GM19438 (cell line): ENCODE results near the gene NOC3L.
"Not testable (repeated sequence)": the region's sequence is repeated elsewhere in the genome, so short reads cannot be mapped to it uniquely, and the experiment has no call there.

Experiments used
- ATAC-seq: cut with Tn5 transposase; IDR thresholded peaks from one replicate; pipeline ENCODE4 v1.9.1; 2021; ENCODE audit warnings: low read depth; ENCODE audit not compliant: unreplicated experiment

Gene NOC3L

DNA sequence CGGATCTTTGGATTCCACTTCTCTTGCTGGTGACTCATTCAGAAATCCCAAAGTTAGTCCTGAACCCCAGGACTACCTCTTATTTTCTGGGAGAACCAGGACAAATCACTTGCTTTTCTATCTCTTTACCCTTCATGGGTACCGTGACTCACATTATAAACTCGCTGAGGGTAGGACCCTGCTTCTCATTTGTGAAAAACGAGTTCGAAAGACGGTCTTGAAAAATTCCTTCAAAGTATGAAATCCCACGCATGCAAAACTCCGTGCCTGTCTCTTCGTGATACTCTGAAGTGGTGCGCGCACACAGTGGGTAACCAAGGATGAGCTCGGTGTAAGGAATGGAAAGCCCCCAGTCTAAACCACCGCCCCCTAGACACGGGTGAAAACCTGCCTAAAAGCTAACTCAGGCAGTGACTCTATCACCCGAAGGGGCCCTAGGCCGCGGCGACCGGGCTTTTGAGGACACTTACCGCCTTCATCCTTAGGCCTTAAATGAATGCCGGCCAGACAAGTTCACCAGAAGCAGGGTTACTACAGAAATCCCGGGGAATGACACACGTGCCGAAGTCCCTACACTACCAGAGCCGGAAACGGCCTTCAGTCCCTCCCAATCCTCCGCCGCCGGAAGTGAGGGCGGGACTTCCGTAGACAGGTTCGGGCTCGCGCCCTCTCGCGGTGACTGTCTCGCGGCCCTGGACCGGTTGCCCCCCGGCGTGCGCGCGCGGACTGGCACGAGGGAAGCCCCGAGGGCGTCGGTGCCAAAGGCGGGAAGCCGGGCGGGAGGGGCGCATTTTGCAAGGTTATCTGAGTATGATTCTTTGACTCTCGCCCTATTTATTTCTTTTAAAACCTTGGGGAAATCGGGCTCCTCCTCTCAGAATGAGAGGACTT is at the start of gene NOC3L:
Gene NOC3L, minus strand, starts transcription at position 580 of the 891 bp plus-strand sequence. Its CDS starts 101 bp downstream, at position 479.
- peak; percentile 100 for ATAC-seq

GRCh38 chr10:94412449-94412848 is 49.7 kb upstream of the NOC3L start:
- ATAC-seq = no peak

DNA sequence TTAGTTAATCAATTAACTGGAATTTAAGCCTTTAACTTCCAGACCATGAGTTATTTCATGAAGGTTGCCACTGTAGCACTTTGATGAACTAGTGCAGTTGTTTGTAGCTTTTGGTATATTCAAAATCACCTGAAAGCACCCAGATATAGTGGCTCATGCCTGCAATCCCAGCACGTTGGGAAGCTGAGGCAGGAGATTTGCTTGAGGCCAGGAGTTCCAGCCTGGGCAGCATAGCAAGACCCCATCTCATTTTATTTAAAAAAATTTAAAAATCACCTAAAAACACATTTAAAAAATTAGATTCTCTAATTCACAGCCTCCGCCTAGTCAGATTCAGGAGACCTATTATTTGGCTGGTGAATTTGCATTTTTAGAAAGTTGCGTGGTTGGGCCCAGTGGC is 48.6 kb upstream of the NOC3L start:
- no peak for ATAC-seq

- ATAC-seq = no peak
Measured at GRCh38 chr10:94409021-94409657, 46.4 kb upstream of the NOC3L start.

DNA sequence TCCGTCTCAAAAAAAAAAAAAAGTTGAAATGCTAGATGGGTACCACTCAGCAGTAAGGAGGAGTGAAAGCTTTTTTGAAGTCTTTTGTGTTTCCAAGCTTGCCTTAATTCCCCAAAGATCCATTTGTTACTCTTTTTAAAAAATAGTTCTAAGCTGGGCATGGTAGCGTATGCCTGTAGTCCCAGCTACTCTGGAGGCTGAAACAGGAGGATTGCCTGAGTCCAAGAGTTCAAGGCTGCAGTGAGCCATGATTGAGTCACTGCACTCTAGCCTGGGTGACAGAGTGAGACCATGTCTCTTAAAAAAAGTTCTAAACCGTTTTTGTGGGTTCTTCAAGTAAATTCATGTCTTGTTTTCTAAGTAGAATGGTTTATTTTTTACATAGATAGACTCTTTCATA is 44.9 kb upstream of the NOC3L start:
- ATAC-seq = no peak

GRCh38 chr10:94405406-94405805 is 42.7 kb upstream of the NOC3L start:
- no peak for ATAC-seq

DNA sequence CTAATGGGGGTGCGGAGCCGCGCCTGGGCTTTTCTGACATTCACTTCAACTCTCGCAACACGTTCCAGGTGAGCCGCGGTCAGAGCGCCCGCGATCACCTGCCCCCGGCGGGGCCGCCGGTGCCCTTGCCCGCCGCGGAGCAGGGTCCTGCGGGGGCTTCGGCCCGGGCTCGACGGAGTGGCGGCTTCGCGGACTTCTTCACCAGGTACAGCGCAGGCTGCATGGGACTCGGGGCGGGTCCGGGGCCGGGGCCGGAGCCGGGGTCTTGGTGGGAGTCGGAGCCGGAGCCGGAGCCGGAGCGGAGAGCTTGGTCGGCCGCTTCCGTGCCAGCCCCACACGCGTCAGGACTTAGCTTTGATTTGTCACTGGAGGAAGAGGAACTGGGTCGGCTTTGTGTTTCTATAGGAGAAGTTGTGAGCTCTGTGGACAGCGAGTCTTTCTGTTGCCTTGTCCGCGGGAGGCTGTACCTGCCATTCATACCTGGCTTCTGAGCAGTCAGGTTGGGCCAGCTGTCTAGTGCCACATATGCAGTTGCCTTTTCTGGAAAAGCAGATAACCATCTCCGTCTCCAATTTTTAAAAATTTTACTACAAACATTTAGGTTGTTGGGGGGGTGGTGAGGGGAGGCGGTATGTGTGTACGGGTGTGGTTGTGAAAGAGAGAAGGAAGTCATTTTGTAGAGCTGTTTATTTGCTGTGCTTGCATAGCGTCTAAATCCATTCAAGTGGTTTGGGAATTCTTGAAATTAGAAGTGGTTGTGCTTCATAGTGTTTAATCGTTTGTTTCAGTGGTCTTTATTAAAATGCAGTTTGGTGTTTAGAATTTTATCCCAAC is 40.9 kb upstream of the NOC3L start:
- peak; percentile 65 for ATAC-seq

DNA sequence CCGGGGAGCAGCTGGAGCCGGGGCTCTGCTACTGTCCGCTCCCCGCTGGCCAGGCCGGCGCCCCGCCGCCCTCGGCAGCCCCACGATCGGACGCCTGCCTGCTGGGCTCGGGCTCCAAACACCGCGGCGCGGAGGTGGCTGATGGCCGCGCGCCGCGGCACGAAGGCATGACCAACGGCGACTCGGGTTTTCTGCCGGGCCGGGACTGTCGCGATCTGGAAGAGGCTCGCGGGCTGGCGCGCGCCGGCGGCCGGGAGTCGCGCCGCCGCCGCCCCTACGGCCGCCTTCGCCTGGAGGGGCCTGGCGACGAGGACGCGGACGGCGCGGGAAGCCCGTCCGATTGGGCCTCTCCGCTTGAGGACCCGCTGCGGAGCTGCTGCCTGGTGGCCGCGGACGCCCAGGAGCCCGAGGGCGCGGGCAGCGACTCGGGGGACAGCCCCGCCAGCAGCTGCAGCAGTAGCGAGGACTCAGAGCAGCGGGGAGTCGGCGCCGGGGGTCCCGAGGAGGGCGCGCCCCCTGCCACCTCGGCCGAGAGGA is 40.2 kb upstream of the NOC3L start:
- ATAC-seq = peak; percentile 25

GRCh38 chr10:94402204-94402842 is 39.6 kb upstream of the NOC3L start, which contains the start of gene TBC1D12:
TSS of gene TBC1D12 (plus strand) at chr10:94402541. CDS start at chr10:94402614, 73 bp downstream.
- peak; percentile 76 for ATAC-seq

DNA sequence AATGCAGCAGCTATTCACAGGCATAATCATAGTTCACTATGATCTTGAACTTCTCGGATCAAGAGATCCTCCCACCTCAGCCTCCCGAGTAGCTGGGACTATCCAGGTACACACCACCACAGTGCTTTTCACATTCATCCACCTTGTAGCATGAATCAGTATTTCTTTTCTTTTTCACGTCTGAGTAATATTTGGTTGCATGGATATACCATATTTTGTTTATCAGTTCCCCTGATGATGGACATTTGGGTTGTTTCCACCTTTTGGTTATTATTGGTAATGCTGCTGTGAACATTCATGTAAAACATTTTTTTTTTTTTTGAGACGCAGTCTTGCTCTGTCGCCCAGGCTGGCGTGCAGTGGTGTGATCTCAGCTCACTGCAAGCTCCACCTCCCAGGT is 36.0 kb upstream of the NOC3L start:
- ATAC-seq = no peak

DNA sequence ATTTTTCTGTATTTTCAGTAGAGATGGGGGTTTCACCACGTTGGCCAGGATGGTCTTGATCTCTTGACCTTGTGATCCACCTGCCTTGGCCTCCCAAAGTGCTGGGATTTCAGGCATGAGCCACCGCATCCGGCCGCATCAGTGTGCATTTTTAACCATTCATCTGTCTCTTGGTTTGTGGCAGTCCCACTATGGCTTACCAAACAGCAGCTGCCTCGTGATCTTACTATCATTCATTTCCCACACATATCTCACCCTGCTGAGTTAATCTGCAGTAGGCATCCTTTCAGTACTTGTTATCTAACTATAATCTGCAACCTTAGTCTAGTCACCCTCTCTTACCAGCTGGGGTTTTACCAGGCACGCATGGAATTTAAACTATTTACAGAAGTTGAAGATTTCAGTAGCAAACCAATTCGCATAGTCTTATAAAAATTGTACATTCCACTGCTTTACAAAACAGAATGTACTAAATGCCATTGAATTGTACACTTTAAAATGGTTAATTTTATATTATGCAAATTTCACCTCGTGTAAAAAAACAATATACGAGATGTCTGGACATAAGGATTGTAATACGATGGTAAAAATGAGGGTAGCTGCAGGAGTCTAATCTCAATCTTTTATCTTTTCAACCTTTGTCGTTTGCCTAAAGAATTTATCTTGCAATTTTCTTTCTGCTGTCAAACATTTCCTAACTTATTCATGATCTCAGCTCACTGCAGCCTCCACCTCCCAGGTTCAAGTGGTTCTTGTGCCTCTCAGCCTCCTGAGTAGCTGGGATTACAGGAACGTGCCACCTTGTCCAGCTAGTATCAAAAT is 35.0 kb upstream of the NOC3L start:
- ATAC-seq = no peak

DNA sequence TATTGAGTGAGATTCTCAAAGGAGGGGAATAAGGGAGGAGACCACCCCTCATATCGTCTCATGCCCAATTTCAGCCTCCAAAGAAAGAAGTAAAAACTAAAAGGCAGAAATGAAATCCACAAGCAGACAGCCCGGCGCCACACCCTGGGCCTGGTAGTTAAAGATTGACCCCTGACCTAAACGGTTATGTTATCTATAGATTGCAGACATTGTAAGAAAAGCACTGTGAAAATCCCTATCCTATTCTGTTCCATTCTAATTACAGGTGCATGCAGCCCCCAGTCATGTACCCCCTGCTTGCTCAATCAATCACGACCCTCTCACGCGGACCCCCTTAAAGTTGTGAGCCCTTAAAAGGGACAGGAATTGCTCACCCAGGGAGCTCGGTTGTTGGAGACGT is 29.4 kb upstream of the NOC3L start:
- not testable (repeated sequence) for ATAC-seq

GRCh38 chr10:94385733-94386132 is 23.0 kb upstream of the NOC3L start:
- ATAC-seq = not testable (repeated sequence)

- ATAC-seq = no peak
Measured at GRCh38 chr10:94383530-94383929, 20.8 kb upstream of the NOC3L start.

- ATAC-seq = no peak
Measured at GRCh38 chr10:94376865-94377264, 14.1 kb upstream of the NOC3L start.

- no peak for ATAC-seq
Measured at GRCh38 chr10:94375374-94375773, 12.6 kb upstream of the NOC3L start.

GRCh38 chr10:94370501-94370900 is 7.8 kb upstream of the NOC3L start:
- ATAC-seq = no peak

DNA sequence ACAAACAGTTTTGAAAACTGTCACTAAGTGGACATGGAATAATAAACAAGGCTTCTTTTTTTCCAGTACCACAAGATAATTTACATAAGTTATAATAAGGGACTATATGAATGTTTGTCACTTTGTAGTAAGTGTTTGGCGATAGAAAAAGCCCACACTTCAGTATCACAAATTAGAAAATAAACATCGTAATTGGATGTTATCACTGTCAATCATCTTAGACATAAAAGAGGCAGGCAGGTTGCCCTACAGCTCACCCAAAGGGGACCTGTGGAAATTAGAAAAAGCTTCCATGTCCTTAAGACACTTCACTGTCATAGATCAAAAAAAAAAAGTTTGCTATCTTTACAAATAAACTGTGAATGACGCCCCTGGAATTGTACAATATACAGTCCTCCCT is 3.6 kb upstream of the NOC3L start:
- ATAC-seq = no peak

- ATAC-seq = no peak
Measured at GRCh38 chr10:94364482-94364881, 1.7 kb upstream of the NOC3L start.
